ENCODE results near the gene MAPK8.

The MAPK8 gene

GRCh38 chr10:48390558-48390871 is 84.0 kb downstream of the MAPK8 start:
- Histone ChIP-seq H3K27ac (replicated peaks) (no peak overlapping the region), H3K27me3 (ENCODE audit: insufficient read depth, poor library complexity, severe bottlenecking) (no peaks in the 10 kb centered on the region), H3K4me3 (replicated peaks; ENCODE audit: insufficient read depth, low read length) (no peak overlapping the region)
- TF ChIP-seq REST (IDR thresholded peaks at IDR 0.05; ENCODE audit: insufficient replicate concordance, low read depth) = no peak
- TF ChIP-seq SPI1 (IDR thresholded peaks at IDR 0.05; ENCODE audit: borderline replicate concordance, low read depth) = no peak
- TF ChIP-seq GABPA (IDR thresholded peaks at IDR 0.05; ENCODE audit: low read depth) = no peak
- DNase-seq (ENCODE audit: low read depth in 1 of 2, low spot score in 1 of 2) = no peak

GRCh38 chr10:48390933-48391845 is 84.7 kb downstream of the MAPK8 start:
- H3K27ac ChIP-seq (replicated peaks) = no peak overlapping the region
- no peaks in the 10 kb centered on the region for H3K27me3 ChIP-seq (ENCODE audit: insufficient read depth, poor library complexity, severe bottlenecking)
- TF ChIP-seq SPI1 (IDR thresholded peaks at IDR 0.05; ENCODE audit: borderline replicate concordance, low read depth) (no peak), REST (IDR thresholded peaks at IDR 0.05; ENCODE audit: insufficient replicate concordance, low read depth) (no peak), CTCF (IDR thresholded peaks at IDR 0.05; ENCODE audit: insufficient read depth, low read length) (no peak), POLR2AphosphoS5 (IDR thresholded peaks at IDR 0.05; ENCODE audit: low read depth) (no peak), GABPA (IDR thresholded peaks at IDR 0.05; ENCODE audit: low read depth) (no peak)
- no peak for DNase-seq (ENCODE audit: low read depth in 1 of 2, low spot score in 1 of 2)
- H3K4me3 ChIP-seq (replicated peaks; ENCODE audit: insufficient read depth, low read length) = no peak overlapping the region

- no peak for DNase-seq (ENCODE audit: low read depth in 1 of 2, low spot score in 1 of 2)
- no peaks in the 10 kb centered on the region for H3K27me3 ChIP-seq (ENCODE audit: insufficient read depth, poor library complexity, severe bottlenecking)
- H3K27ac ChIP-seq (replicated peaks) = no peak overlapping the region
- H3K4me3 ChIP-seq (replicated peaks; ENCODE audit: insufficient read depth, low read length) = no peak overlapping the region
- TF ChIP-seq REST (IDR thresholded peaks at IDR 0.05; ENCODE audit: insufficient replicate concordance, low read depth) = no peak
- TF ChIP-seq POLR2AphosphoS5 (IDR thresholded peaks at IDR 0.05; ENCODE audit: low read depth) = no peak
- TF ChIP-seq GABPA (IDR thresholded peaks at IDR 0.05; ENCODE audit: low read depth) = no peak
- no peak for TF ChIP-seq SPI1 (IDR thresholded peaks at IDR 0.05; ENCODE audit: borderline replicate concordance, low read depth)
- no peak for TF ChIP-seq CTCF (IDR thresholded peaks at IDR 0.05; ENCODE audit: insufficient read depth, low read length)
Observed at GRCh38 chr10:48391994-48392393, 85.5 kb downstream of the MAPK8 start.
